ENCODE measurements around the gene XPO4. TPM values are rescaled to one million over a fixed set of nuclear protein-coding genes. Genes with fewer than 3 reads are reported as not detected.

Gene XPO4
- total and polyA plus RNA-seq, 3 donors from 2014 or later = 13.0 to 31.4 (median 27.6) TPM

DNA sequence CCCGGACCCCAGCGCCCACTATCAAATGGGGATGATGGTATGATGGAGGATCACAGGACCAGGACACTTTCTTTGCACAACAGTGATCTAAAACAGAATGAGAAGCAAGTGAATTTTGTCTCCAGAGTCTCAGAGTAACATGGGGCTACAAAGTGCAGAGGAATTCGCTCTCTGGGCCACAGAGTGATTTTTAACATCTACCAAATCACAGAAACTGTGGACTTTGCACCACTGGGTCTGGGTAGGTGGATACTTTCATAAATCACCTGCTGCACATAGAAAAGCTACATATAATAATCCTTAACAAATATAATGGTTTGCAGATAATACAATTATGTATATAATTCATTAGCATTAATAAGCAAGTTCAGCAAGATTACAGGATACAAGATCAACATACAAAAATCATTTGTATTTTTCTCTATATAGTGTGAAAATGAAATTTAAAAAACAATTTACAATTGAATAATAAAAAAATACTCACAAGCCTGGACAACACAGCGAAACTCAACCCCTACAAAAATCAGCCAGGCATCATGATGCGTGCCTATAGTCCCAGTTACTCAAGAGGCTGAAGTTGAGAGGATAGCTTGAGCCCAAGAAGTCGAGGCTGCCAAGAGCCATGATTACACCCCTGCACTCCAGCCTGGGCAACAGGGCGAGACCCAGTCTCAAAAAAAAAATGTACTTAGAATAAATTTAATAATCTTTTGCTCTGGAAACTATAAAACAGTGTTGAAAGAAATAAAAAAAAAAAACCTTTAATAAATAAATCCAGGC lies 68.5 kb downstream of the XPO4 start:
- no peak overlapping the region for H3K27ac ChIP-seq
- H3K27me3 ChIP-seq = no peaks in the 10 kb centered on the region
- intact Hi-C loops (cut with DNase I; ENCODE audit: low total_unique reads) = no loop called here
- no peak for TF ChIP-seq POLR2A (IDR thresholded peaks at IDR 0.05)
- TF ChIP-seq, protein P1, sequence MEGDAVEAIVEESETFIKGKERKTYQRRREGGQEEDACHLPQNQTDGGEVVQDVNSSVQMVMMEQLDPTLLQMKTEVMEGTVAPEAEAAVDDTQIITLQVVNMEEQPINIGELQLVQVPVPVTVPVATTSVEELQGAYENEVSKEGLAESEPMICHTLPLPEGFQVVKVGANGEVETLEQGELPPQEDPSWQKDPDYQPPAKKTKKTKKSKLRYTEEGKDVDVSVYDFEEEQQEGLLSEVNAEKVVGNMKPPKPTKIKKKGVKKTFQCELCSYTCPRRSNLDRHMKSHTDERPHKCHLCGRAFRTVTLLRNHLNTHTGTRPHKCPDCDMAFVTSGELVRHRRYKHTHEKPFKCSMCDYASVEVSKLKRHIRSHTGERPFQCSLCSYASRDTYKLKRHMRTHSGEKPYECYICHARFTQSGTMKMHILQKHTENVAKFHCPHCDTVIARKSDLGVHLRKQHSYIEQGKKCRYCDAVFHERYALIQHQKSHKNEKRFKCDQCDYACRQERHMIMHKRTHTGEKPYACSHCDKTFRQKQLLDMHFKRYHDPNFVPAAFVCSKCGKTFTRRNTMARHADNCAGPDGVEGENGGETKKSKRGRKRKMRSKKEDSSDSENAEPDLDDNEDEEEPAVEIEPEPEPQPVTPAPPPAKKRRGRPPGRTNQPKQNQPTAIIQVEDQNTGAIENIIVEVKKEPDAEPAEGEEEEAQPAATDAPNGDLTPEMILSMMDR (IDR thresholded peaks at IDR 0.05) = no peak
- no peak overlapping the region for H3K4me3 ChIP-seq
- 87 to 97% methylated on average over 7 of the region's 7 CpGs for WGBS, 2 donors
- H3K4me1 ChIP-seq = no peaks in the 10 kb centered on the region
- no peaks in the 10 kb centered on the region for H3K36me3 ChIP-seq (ENCODE audit: low read depth, missing control alignments)
- H3K9me3 ChIP-seq = no peaks in the 10 kb centered on the region
- no peak for DNase-seq

DNA sequence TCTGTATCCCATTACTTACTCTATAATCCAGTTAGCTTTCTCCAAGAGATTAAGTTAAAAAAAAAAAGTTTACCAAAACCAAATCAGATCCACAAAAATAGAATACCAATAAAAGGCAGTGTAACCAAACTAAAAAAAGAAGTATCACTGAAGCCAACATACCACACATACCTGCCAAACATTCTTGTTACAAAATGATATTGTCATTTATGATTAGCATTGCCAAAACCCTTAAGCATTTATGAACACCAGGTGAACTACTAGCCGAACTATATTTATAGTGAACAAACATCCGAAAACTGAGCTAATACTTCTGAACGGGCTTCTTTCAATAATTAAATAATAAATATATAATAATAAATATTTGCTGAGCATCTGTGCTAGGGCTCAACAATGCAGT lies 69.7 kb downstream of the XPO4 start:
- 81 to 99% methylated on average over 3 of the region's 3 CpGs for WGBS, 2 donors
- no peak overlapping the region for H3K4me3 ChIP-seq
- H3K36me3 ChIP-seq (ENCODE audit: low read depth, missing control alignments) = no peaks in the 10 kb centered on the region
- H3K9me3 ChIP-seq = no peaks in the 10 kb centered on the region
- intact Hi-C loops (cut with DNase I; ENCODE audit: low total_unique reads) = no loop called here
- no peaks in the 10 kb centered on the region for H3K27me3 ChIP-seq
- TF ChIP-seq, protein P1 (IDR thresholded peaks at IDR 0.05) = no peak
- no peak for TF ChIP-seq POLR2A (IDR thresholded peaks at IDR 0.05)
- no peak for DNase-seq
- no peaks in the 10 kb centered on the region for H3K4me1 ChIP-seq
- no peak overlapping the region for H3K27ac ChIP-seq

DNA sequence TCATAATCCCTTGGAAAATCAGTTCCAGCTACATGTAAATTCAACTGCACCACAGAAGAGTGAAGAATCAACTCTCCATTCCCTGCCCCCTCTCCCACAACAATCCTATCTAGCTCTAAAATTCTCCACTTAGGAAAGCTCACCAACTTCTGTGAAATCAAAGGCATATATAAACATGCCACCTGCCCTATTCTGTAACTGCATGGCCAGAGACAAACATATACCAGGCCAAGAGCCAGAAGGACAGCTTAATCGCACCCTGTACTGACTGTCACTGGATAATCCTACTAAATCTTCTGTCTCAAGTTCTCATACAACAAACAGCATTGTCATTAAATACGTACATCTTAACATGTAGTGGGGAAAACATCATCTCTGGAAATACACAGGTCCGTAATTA lies 70.6 kb downstream of the XPO4 start:
- no peaks in the 10 kb centered on the region for H3K27me3 ChIP-seq
- no peaks in the 10 kb centered on the region for H3K4me1 ChIP-seq
- no peaks in the 10 kb centered on the region for H3K36me3 ChIP-seq (ENCODE audit: low read depth, missing control alignments)
- no peak for TF ChIP-seq POLR2A (IDR thresholded peaks at IDR 0.05)
- H3K27ac ChIP-seq = no peak overlapping the region
- no peak overlapping the region for H3K4me3 ChIP-seq
- DNase-seq = no peak
- no peaks in the 10 kb centered on the region for H3K9me3 ChIP-seq
- intact Hi-C loops (cut with DNase I; ENCODE audit: low total_unique reads) = no loop called here
- 96 to 100% methylated on average over 3 of the region's 3 CpGs for WGBS, 2 donors

DNA sequence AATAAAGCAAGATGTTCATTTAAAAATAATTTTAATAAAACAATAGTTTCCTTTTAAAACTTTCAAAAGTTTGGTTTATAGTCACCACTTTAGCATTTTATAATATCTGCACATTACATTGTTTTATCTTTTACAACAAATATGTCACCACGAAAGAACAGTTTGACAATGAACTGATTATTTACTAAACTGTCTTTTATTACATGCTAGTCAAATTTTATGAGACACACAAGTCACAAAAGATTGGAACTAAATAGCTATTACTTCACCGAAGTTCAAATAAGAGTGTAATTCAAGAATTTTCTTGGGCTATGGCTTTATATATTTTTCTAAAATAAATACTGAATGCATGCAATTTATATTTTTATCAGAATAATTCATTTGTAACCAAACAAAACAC lies 71.3 kb downstream of the XPO4 start:
- WGBS, 2 donors = 63 to 70% methylated on average over 2 of the region's 2 CpGs
- TF ChIP-seq, protein P1 (IDR thresholded peaks at IDR 0.05) = no peak
- TF ChIP-seq POLR2A (IDR thresholded peaks at IDR 0.05) = no peak
- no peak for DNase-seq
- intact Hi-C loops (cut with DNase I; ENCODE audit: low total_unique reads) = no loop called here
- H3K4me1 ChIP-seq = no peaks in the 10 kb centered on the region
- no peaks in the 10 kb centered on the region for H3K9me3 ChIP-seq
- H3K4me3 ChIP-seq = no peak overlapping the region
- no peaks in the 10 kb centered on the region for H3K36me3 ChIP-seq (ENCODE audit: low read depth, missing control alignments)
- H3K27me3 ChIP-seq = no peaks in the 10 kb centered on the region
- H3K27ac ChIP-seq = no peak overlapping the region

DNA sequence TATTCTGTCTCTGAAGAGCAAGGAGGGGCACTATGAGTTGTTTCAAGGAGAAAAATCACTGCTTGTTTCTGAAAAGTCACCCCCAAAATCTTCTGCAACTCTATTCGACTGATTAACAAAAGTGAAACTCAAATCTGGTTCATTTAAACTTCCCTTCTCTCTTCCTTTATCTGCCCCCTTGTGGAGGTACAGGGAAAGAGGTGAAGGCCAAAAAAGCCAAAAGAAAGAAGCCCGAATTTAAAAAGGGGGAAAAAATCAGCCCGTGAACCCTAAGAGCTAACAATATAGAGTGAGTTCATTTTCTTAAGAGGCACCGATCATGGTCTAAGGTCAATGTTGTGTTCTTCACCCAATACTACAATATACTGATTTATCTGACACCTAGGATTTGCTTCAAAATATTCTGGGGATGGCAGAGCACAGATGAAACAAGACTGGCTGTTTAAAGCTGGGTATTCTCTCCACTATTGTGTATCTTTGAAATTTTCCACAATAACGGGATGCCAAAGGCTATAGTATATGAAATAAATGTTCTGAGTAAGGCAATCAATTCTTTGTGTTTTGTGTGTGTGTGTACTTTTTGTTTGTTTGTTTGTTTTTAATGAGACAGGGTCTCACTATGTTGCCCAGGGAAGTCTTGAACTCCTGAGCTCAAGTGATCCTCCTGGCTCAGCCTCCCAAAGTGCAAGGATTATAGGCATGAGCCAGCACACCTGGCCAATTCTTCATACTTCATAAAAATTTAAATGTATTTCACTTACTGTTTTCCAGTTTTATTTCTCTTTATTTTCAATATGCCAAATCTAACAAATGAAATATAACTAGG lies 73.8 kb downstream of the XPO4 start:
- no peaks in the 10 kb centered on the region for H3K36me3 ChIP-seq (ENCODE audit: low read depth, missing control alignments)
- H3K4me1 ChIP-seq = peaks cover 3% of the 10 kb centered on the region
- intact Hi-C loops (cut with DNase I; ENCODE audit: low total_unique reads) = no loop called here
- TF ChIP-seq, protein P1 (IDR thresholded peaks at IDR 0.05) = peak; percentile 71 to 82 (median 73)
- TF ChIP-seq POLR2A (IDR thresholded peaks at IDR 0.05) = no peak
- no peak overlapping the region for H3K27ac ChIP-seq
- H3K4me3 ChIP-seq = no peak overlapping the region
- no peaks in the 10 kb centered on the region for H3K9me3 ChIP-seq
- H3K27me3 ChIP-seq = no peaks in the 10 kb centered on the region
- DNase-seq = no peak
- 27 to 31% methylated on average over 5 of the region's 5 CpGs for WGBS, 2 donors
